Ovary (tissue), 9 donors: ENCODE data around the gene TRAF3IP3. TPM values are rescaled to one million over a fixed set of nuclear protein-coding genes. Genes with fewer than 3 reads are reported as not detected.

ENCODE experiments used
- DNase-seq, 5 donors: peaks; one replicate each; pipeline ENCODE4 v3.0.0-alpha.2; 2019 to 2020
- H3K27ac ChIP-seq, 2 donors: fragments of 200-600 bp; one replicate each; pipeline versions ENCODE4 v1.5.1 to v1.8.0; 2019 to 2022
- H3K27me3 ChIP-seq: fragments of 200-600 bp; one replicate; pipeline ENCODE4 v1.8.0; 2022
- H3K36me3 ChIP-seq: fragments of 200-600 bp; sonication (generic); one replicate; pipeline ENCODE4 v1.5.1; 2019
- H3K4me1 ChIP-seq: one replicate; pipeline ENCODE4 v1.8.1; 2013; ENCODE audit warnings: mild to moderate bottlenecking, moderate library complexity; ENCODE audit not compliant: insufficient read depth
- H3K4me3 ChIP-seq: fragments of 200-600 bp; sonication (generic); one replicate; pipeline ENCODE4 v1.5.1; 2017
- H3K9me3 ChIP-seq, 2 donors: fragments of 200-600 bp in 1 of 2; sonication (generic) in 1 of 2; one replicate each; pipeline versions ENCODE4 v1.5.1 to v1.8.1; 2013 to 2019; ENCODE audit warnings: mild to moderate bottlenecking in 1 of 2, moderate library complexity in 1 of 2
- CTCF ChIP-seq, 3 donors: fragments of 450-650 bp in 2 of 3; fragments of 200-600 bp in 1 of 3; IDR thresholded peaks; one replicate each; pipeline versions ENCODE4 v1.5.1 to v1.8.0; 2016 to 2022; ENCODE audit warnings: antibody characterized with exemption in 3 of 3, mild to moderate bottlenecking in 1 of 3
- EP300 ChIP-seq: sonication (generic); formaldehyde crosslinking; IDR thresholded peaks from one replicate; pipeline ENCODE4 v1.6.1; 2017; ENCODE audit warnings: antibody characterized with exemption
- POLR2A ChIP-seq: fragments of 450-650 bp; IDR thresholded peaks from one replicate; pipeline ENCODE4 v1.6.1; 2017; ENCODE audit warnings: antibody characterized with exemption, mild to moderate bottlenecking, moderate library complexity
- WGBS, 3 donors: extraction: QIAGEN DNeasy Blood & Tissue Kit in 1 of 3; methylation state at CpG; one replicate each; pipeline versions ENCODE4 v1.1.5 to v1.1.7; 2013 to 2017; 5-methylcytosine and 5-hydroxymethylcytosine counted together
- intact Hi-C, 4 donors: fragments of 100-400 bp; cut with DNase I; formaldehyde crosslinking; loops; one replicate each; pipeline versions ENCODE4 v1.11.0 to v1.15.1; 2022 to 2023
- polyA plus RNA-seq, 2 donors: library from polyadenylated mRNA; stranded (reverse); fragments of 200-250 nt in 1 of 2; fragments of 350-450 nt in 1 of 2; fragmentation: Illumina TruSeq in 1 of 2; extraction: RNeasy Lipid Tissue Mini Kit (QIAGEN cat#74804) in 1 of 2; gene quantifications; one replicate each; pipeline ENCODE4 v1.2.3, GENCODE V29; 2013 to 2014
- total RNA-seq, 7 donors: library from RNA; depleted of rRNA in 2 of 7; stranded (reverse); fragments of >200 nt in 2 of 7; fragmentation: NEBNext Ultra II Directional in 3 of 7; extraction: Animal tissue kit (Norgen Biotek cat#: 25700) in 3 of 7; gene quantifications; one replicate each; pipeline versions ENCODE4 v1.1.0 to v1.2.4, GENCODE V29; 2016 to 2023
- donor health status: DM: no; HTN: no; CAD: no; lungs with moderate emphysema.
- donor health status: DM: no; HTN: no; CAD: no.
- donor health status: Bipolar disorder and iron deficiency.
- donor health status: DM: yes; HTN: yes; CAD: no.
- donor health status: DM: no; HTN: no; CAD: no.
- donor health status: DM: yes; HTN: yes; CAD: no.

Gene TRAF3IP3
- total and polyA plus RNA-seq, 9 donors: 0.34 to 5.6 (median 1.4) TPM

- no peak overlapping the region for H3K4me3 ChIP-seq
Measured at GRCh38 chr1:209756615-209757445, 977 bp downstream of the TRAF3IP3 start.

GRCh38 chr1:209758400-209758799, 2.5 kb downstream of the TRAF3IP3 start:
- intact Hi-C loops: loop anchor here in 1 of 4 donors (5.0 kb wide), 1 partner anchor 186 kb away; no protein-coding TSS in a partner anchor
- Histone ChIP-seq H3K27ac (no peak overlapping the region), H3K9me3 (no peaks in the 10 kb centered on the region), H3K4me1 (no peaks in the 10 kb centered on the region), H3K36me3 (no peaks in the 10 kb centered on the region), H3K27me3 (no peaks in the 10 kb centered on the region), H3K4me3 (no peak overlapping the region)
- WGBS, 3 donors: 31 to 38% (median 32%) methylated on average over 3 of the region's 3 CpGs
- DNase-seq: no peak
- TF ChIP-seq POLR2A (no peak), CTCF (IDR thresholded peaks at IDR 0.05) (no peak), EP300 (no peak)

More at GRCh38 chr1:209756615-209757445, 977 bp downstream of the TRAF3IP3 start:
- no peak for DNase-seq
- Histone ChIP-seq H3K36me3 (no peaks in the 10 kb centered on the region), H3K9me3 (no peaks in the 10 kb centered on the region), H3K27ac (no peak overlapping the region), H3K27me3 (no peaks in the 10 kb centered on the region), H3K4me1 (no peaks in the 10 kb centered on the region)
- 88 to 93% (median 91%) methylated on average over 5 of the region's 5 CpGs for WGBS, 3 donors
- TF ChIP-seq CTCF (IDR thresholded peaks at IDR 0.05): no peak
- TF ChIP-seq EP300: no peak
- no peak for TF ChIP-seq POLR2A
- intact Hi-C loops: loop anchor here in 1 of 4 donors (5.0 kb wide), 1 partner anchor 185 kb away; no protein-coding TSS in a partner anchor

- H3K27ac ChIP-seq: no peak overlapping the region
- no peak for DNase-seq
- H3K27me3 ChIP-seq: no peaks in the 10 kb centered on the region
- H3K4me1 ChIP-seq: no peaks in the 10 kb centered on the region
- H3K4me3 ChIP-seq: no peak overlapping the region
- WGBS, 3 donors: 87 to 90% (median 88%) methylated on average over 12 of the region's 12 CpGs
- H3K36me3 ChIP-seq: no peaks in the 10 kb centered on the region
- TF ChIP-seq CTCF (IDR thresholded peaks at IDR 0.05) (no peak), POLR2A (no peak), EP300 (no peak)
- no peaks in the 10 kb centered on the region for H3K9me3 ChIP-seq
- intact Hi-C loops: loop anchor here in 1 of 4 donors (5.0 kb wide), 1 partner anchor 188 kb away; no protein-coding TSS in a partner anchor
Measured at GRCh38 chr1:209759829-209760359, 4.0 kb downstream of the TRAF3IP3 start.

- intact Hi-C loops: no loop called here
- no peak for DNase-seq
Measured at GRCh38 chr1:209761011-209761635, 5.3 kb downstream of the TRAF3IP3 start.

More at GRCh38 chr1:209761011-209761635, 5.3 kb downstream of the TRAF3IP3 start:
- Histone ChIP-seq H3K4me3 (no peak overlapping the region), H3K27ac (no peak overlapping the region), H3K27me3 (no peaks in the 10 kb centered on the region), H3K4me1 (no peaks in the 10 kb centered on the region), H3K36me3 (no peaks in the 10 kb centered on the region), H3K9me3 (no peaks in the 10 kb centered on the region)
- TF ChIP-seq POLR2A: no peak
